GM10248 (cell line): ENCODE measurements around the gene CRYZL1.
"Not testable (repeated sequence)": the region's sequence is repeated elsewhere in the genome, so short reads cannot be mapped to it uniquely, and the experiment has no call there.

ENCODE experiments used
- CTCF ChIA-PET: fragments of 300-600 bp; sonication (Branson Sonifier 250); formaldehyde crosslinking; extraction: SDS; loops from one replicate; lab custom pipeline; 2021; ENCODE audit warnings: antibody characterized with exemption; lab: Yijun Ruan, JAX
- POLR2A ChIA-PET: fragments of 350-650 bp; sonication (Branson Sonifier 250); formaldehyde crosslinking; extraction: SDS; loops from one replicate; lab custom pipeline; 2020; ENCODE audit warnings: antibody characterized with exemption; lab: Yijun Ruan, JAX
- DNase-seq: peaks from one replicate; pipeline ENCODE4 v3.0.0; 2012; ENCODE audit errors: extremely low spot score
- TF ChIP-seq, protein P1 (sequence below): IDR thresholded peaks from 2 replicates; pipeline ENCODE4 v1.5.1; 2012; ENCODE audit warnings: mild to moderate bottlenecking, low read depth; ENCODE audit errors: extremely low read depth, missing control alignments, control extremely low read depth

CRYZL1 gene

DNA sequence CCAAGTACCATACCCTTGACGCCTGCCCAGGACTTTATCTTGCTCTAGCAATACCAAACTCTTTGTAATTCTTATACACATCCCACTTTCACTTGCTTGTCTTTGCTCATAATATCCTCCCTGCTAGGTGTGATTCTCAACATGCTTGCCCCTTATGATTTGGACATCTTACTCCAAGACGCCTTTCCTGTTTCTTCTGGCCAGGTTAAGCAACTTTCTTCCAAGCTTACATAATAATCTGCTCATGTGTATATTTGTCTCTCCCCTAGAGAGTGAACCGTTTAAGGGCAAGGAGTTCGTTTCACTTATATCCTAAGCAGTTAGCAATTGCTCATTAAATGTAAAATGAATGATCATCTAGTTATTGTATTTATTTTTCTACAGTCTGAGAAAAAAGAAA lies 21.8 kb downstream of the CRYZL1 start:
- POLR2A ChIA-PET = no interaction called here
- no peak for DNase-seq
- CTCF ChIA-PET = interaction anchor here (2.1 kb wide), 1 partner anchor 14 kb away, joined by 9 read pairs; no protein-coding TSS in a partner anchor
- TF ChIP-seq, protein P1, sequence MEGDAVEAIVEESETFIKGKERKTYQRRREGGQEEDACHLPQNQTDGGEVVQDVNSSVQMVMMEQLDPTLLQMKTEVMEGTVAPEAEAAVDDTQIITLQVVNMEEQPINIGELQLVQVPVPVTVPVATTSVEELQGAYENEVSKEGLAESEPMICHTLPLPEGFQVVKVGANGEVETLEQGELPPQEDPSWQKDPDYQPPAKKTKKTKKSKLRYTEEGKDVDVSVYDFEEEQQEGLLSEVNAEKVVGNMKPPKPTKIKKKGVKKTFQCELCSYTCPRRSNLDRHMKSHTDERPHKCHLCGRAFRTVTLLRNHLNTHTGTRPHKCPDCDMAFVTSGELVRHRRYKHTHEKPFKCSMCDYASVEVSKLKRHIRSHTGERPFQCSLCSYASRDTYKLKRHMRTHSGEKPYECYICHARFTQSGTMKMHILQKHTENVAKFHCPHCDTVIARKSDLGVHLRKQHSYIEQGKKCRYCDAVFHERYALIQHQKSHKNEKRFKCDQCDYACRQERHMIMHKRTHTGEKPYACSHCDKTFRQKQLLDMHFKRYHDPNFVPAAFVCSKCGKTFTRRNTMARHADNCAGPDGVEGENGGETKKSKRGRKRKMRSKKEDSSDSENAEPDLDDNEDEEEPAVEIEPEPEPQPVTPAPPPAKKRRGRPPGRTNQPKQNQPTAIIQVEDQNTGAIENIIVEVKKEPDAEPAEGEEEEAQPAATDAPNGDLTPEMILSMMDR = no peak

- POLR2A ChIA-PET = no interaction called here
Measured at GRCh38 chr21:33618407-33618806, 23.1 kb downstream of the CRYZL1 start.

DNA sequence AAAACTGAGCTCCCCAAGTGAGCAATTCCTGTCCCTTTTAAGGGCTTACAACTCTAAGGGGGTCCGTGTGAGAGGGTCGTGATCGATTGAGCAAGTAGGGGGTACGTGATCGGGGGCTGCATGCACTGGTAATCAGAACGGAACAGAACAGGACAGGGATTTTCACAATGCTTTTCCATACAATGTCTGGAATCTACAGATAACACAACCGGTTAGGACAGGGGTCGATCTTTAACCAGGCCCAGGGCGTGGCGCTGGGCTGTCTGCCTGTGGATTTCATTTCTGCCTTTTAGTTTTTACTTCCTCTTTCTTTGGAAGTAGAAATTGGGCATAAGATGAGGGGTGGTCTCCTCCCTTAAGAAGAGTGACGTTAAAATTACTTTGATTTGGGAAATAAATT lies 24.0 kb downstream of the CRYZL1 start:
- POLR2A ChIA-PET, CTCF ChIA-PET, DNase-seq: not testable (repeated sequence)

More at GRCh38 chr21:33618407-33618806, 23.1 kb downstream of the CRYZL1 start:
- no peak for DNase-seq
- TF ChIP-seq, protein P1 = no peak
- CTCF ChIA-PET = interaction anchor here (2.1 kb wide), 1 partner anchor 12 kb away, joined by 9 read pairs; no protein-coding TSS in a partner anchor

DNA sequence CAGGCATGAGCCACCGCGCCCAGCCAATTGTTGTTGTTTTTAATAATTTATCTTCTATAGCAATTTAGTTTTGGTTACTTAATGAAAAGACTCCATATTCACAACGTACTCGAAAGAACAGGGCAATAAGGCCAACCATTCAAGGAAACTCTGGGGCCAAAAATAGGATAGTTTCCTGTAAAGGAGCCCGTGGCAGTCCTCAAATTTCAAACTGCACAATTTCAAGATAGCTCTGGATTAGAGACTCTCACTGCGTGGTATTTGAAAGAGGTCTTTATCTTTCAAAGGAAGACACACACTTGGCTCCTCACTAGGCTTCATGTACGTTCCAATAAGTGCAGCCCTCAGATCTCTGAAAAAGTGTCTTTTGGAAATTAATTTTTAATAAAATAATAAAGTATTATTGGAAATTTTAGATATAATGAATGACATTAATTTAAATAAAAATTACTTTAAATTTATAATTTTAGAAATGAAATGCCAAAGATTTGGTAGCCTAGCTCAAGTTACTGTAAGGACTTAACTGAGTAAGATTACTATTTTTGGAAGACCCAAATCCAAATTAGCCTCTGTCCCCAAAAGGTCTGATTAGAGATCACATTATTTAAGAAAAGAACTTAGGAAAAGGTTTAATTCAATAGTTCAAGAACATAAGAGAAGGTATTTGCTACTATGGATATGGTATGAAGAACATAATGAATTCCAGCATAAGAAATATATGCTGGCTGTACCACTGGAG lies 30.4 kb downstream of the CRYZL1 start:
- CTCF ChIA-PET = interaction anchor here (1.3 kb wide), 1 partner anchor 411 kb away, joined by 3 read pairs; no protein-coding TSS in a partner anchor
- TF ChIP-seq, protein P1 = no peak
- POLR2A ChIA-PET = no interaction called here
- no peak for DNase-seq

- ChIA-PET CTCF (interaction anchor here (0.7 to 3.3 kb wide), 2 partner anchors 108 to 412 kb away, joined by 3 to 10 read pairs; no protein-coding TSS in a partner anchor), POLR2A (no interaction called here)
- TF ChIP-seq, protein P1 = no peak
- DNase-seq = no peak
Measured at GRCh38 chr21:33608559-33608958, 33.0 kb downstream of the CRYZL1 start.

DNA sequence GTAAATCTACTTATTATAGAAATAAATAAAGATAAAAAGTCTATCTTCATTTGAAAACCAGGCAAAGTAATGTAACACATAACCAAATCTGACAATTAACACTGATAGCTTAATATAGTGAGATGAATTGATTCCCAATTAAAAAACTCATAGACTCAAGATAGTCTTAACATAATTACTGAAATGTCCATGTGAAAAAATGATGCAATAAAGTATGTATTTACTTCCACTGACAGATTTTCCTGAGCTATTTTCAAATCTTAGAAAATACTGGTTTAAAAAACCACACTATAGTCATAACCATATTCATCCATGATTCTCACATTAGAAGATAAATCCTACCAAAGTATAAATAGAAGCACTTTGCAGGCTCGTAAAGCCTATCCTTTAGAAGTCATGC lies 43.5 kb downstream of the CRYZL1 start:
- DNase-seq = no peak
- CTCF ChIA-PET = interaction anchor here (1.1 to 2.3 kb wide), 2 partner anchors 8 to 9 kb away, joined by 6 to 11 read pairs; partner anchors contain the start of gene DONSON
- TF ChIP-seq, protein P1 = no peak
- POLR2A ChIA-PET = no interaction called here
